ENCODE results near the gene LIAS. TPM values are rescaled to one million over a fixed set of nuclear protein-coding genes. Genes with fewer than 3 reads are reported as not detected.
"Not testable (repeated sequence)": the region's sequence is repeated elsewhere in the genome, so short reads cannot be mapped to it uniquely, and the experiment has no call there.

The LIAS gene
- total and polyA plus RNA-seq, 2 of the 13 experiments (the other 11 are each of a cell fraction or from before 2014, with no cell fraction given): 16.0 to 16.6 TPM

DNA sequence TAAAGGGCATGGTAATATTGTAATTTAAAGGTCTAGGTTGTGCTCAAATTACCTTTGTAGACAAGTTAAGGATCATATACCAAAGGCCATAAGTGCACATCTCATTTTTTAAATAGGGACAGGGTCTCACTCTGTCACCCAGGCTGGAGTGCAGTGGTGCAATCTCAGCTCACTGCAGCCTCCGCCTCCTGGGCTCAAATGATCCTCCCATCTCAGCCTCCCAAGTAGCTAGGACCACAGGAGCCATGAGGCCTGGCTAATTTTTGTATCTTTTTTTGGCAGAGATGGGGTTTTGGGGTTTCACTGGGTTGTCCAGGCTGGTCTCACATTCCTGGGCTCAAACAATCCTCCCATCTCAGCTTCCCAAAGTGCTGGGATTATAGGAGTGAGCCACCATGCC lies 55.4 kb downstream of the LIAS start:
- POLR2A ChIA-PET: interaction anchor here (0.9 to 3.2 kb wide), 6 partner anchors 8 to 124 kb away, joined by 4 to 75 read pairs (median 8); partner anchors contain the start of genes LIAS, RPL9, SMIM14 and UGDH
- H2AFZ ChIP-seq (ENCODE audit: low read length); DNase-seq (ENCODE audit: low spot score); H3K27me3 ChIP-seq (ENCODE audit: control insufficient read depth in 1 of 2, insufficient read depth in 2 of 2, low read length in 2 of 2); H3K4me3 ChIP-seq (replicated peaks in 1 of 3; ENCODE audit: insufficient read depth in 1 of 3, low read depth in 2 of 3, low read length in 3 of 3); CTCF ChIA-PET (ENCODE audit: low intra/inter-chr PET ratio, low total read pairs); FAIRE-seq; intact Hi-C loops (cut with micrococcal nuclease; ENCODE audit: unreplicated experiment); H3K9me3 ChIP-seq (ENCODE audit: low read length); in situ Hi-C loops (cut with HindIII; ENCODE audit: extremely low pct_ligation_motif_present, low pct_unique_long_range_greater_than_20kb); ATAC-seq; H4K20me1 ChIP-seq (ENCODE audit: insufficient read depth, low read length); BruUV-seq (replicated peaks): not testable (repeated sequence)
- peak overlapping the region; percentile 97 for H3K27ac ChIP-seq (ENCODE audit: extremely low read length, insufficient read depth, low read length)
- H3K4me1 ChIP-seq (ENCODE audit: insufficient read depth, low read length): peaks cover 60% of the 10 kb centered on the region
- H3K4me2 ChIP-seq (ENCODE audit: low read depth, low read length): peak overlapping the region; percentile 15; the same call in 1 of the 2 replicates
- H3K79me2 ChIP-seq (ENCODE audit: insufficient read depth, low read length): peaks cover 64% of the 10 kb centered on the region
- WGBS (ENCODE audit: low lambda C conversion rate): 100% methylated on average over 1 of the region's 1 CpG
- peaks cover 22 to 61% of the 10 kb centered on the region in 2 experiments for H3K36me3 ChIP-seq (replicated peaks in 1 of 2; ENCODE audit: control insufficient read depth in 1 of 2, insufficient read depth in 2 of 2, low read length in 2 of 2)
- TF ChIP-seq RBM22 (optimal IDR thresholded peaks at IDR 0.05; ENCODE audit: low read length) (peak; percentile 73), ZFP82 (CRISPR knock-in tag; IDR thresholded peaks at IDR 0.05; ENCODE audit: borderline replicate concordance) (peak; percentile 18; the same call in 1 of the 2 replicates), RBFOX2 (IDR thresholded peaks at IDR 0.05; ENCODE audit: low read depth, low read length) (0 out of 2 replicates have a peak, but pooled peaks have one; percentile 18), ZNF770 (CRISPR knock-in tag; IDR thresholded peaks at IDR 0.05) (peak; percentile 94)
- peak overlapping the region; percentile 13; the same call in 1 of the 2 replicates for H3K9ac ChIP-seq (ENCODE audit: insufficient read depth, low read depth, low read length)

DNA sequence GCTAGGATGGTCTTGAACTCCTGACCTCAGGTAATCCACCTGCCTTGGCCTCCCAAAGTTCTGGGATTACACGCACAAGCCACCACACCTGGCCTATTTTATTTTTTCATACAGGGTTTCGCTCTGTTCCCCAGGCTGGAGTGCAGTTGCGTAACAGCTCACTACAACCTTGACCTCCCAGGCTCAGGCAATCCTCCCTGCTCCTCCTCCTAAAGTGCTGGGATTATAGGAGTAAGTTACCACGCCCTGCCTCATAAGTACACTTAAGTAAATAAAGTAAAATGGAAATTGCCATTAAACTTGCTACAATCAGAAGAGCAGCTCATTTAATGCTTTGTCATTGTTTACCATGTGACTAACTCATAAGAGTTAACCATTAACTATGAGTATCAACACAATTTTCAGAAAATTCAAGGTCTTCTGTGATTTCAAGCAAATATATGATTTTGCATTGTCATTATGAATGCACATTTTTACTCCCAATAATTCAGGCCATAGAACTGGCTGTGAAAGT lies 56.1 kb downstream of the LIAS start:
- BruUV-seq (replicated peaks): no TSS peak
- in situ Hi-C loops (cut with HindIII; ENCODE audit: extremely low pct_ligation_motif_present, low pct_unique_long_range_greater_than_20kb) (no loop called here), intact Hi-C loops (cut with micrococcal nuclease; ENCODE audit: unreplicated experiment) (loop anchor here (1.0 kb wide), 1 partner anchor 12 kb away; the partner anchor contains the start of gene UGDH)
- Histone ChIP-seq H3K4me2 (ENCODE audit: low read depth, low read length) (peak overlapping the region; percentile 18; the same call in 1 of the 2 replicates), H3K4me3 (replicated peaks in 1 of 3; ENCODE audit: insufficient read depth in 1 of 3, low read depth in 2 of 3, low read length in 3 of 3) (no peak overlapping the region), H2AFZ (ENCODE audit: low read length) (no peak overlapping the region), H3K79me2 (ENCODE audit: insufficient read depth, low read length) (peaks cover 69% of the 10 kb centered on the region), H3K9me3 (ENCODE audit: low read length) (no peaks in the 10 kb centered on the region), H4K20me1 (ENCODE audit: insufficient read depth, low read length) (no peaks in the 10 kb centered on the region; the same call in 1 of the 2 replicates), H3K4me1 (ENCODE audit: insufficient read depth, low read length) (peaks cover 67% of the 10 kb centered on the region), H3K36me3 (replicated peaks in 1 of 2; ENCODE audit: control insufficient read depth in 1 of 2, insufficient read depth in 2 of 2, low read length in 2 of 2) (peaks cover 18 to 58% of the 10 kb centered on the region in 2 experiments), H3K27ac (ENCODE audit: extremely low read length, insufficient read depth, low read length) (peak overlapping the region; percentile 97), H3K27me3 (ENCODE audit: control insufficient read depth in 1 of 2, insufficient read depth in 2 of 2, low read length in 2 of 2) (no peaks in the 10 kb centered on the region), H3K9ac (ENCODE audit: insufficient read depth, low read depth, low read length) (peak overlapping the region; percentile 41)
- DNase-seq (ENCODE audit: low spot score) (peak; percentile 99), FAIRE-seq (peak; percentile 96), ATAC-seq (peak; percentile 77)
- POLR2A ChIA-PET: interaction anchor here (0.8 to 3.2 kb wide), 11 partner anchors 9 to 182 kb away, joined by 3 to 75 read pairs (median 5); partner anchors contain the start of genes LIAS, RPL9, SMIM14 and UBE2K
- 3% methylated on average over 4 of the region's 4 CpGs for WGBS (ENCODE audit: low lambda C conversion rate)
- CTCF ChIA-PET (ENCODE audit: low intra/inter-chr PET ratio, low total read pairs): no interaction called here
- TF ChIP-seq ZNF12 (CRISPR knock-in tag; IDR thresholded peaks at IDR 0.05): peak; percentile 30; the same call in 1 of the 2 replicates
- TF ChIP-seq, protein P1, sequence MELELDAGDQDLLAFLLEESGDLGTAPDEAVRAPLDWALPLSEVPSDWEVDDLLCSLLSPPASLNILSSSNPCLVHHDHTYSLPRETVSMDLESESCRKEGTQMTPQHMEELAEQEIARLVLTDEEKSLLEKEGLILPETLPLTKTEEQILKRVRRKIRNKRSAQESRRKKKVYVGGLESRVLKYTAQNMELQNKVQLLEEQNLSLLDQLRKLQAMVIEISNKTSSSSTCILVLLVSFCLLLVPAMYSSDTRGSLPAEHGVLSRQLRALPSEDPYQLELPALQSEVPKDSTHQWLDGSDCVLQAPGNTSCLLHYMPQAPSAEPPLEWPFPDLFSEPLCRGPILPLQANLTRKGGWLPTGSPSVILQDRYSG (CRISPR knock-in tag; IDR thresholded peaks at IDR 0.05): 0 out of 2 replicates have a peak, but pooled peaks have one; percentile 52
- TF ChIP-seq KMT2A (CRISPR knock-in tag; IDR thresholded peaks at IDR 0.05): peak; percentile 58; the same call in 1 of the 2 replicates
- TF ChIP-seq ZNF816 (CRISPR knock-in tag; IDR thresholded peaks at IDR 0.05; ENCODE audit: borderline replicate concordance): peak; percentile 89; the same call in 1 of the 2 replicates
- peak; percentile 53; the same call in 1 of the 2 replicates for TF ChIP-seq ZNF652 (CRISPR knock-in tag; IDR thresholded peaks at IDR 0.05; ENCODE audit: borderline replicate concordance, low read depth)
- TF ChIP-seq ZNF24 (IDR thresholded peaks at IDR 0.05): 0 out of 2 replicates have a peak, but pooled peaks have one; percentile 15
- TF ChIP-seq MED8 (CRISPR knock-in tag; IDR thresholded peaks at IDR 0.05; ENCODE audit: insufficient replicate concordance): no peak

All from HepG2 (cell line).